Aorta (tissue), 5 donors: Measurements from ENCODE around the gene ZMIZ1. TPM values are rescaled to one million over a fixed set of nuclear protein-coding genes. Genes with fewer than 3 reads are reported as not detected.

Experiments
- ATAC-seq: fragments of 200-7000 bp; cut with Tn5 transposase; one replicate; pipeline ENCODE4 v1.9.1; 2022; ENCODE audit warnings: moderate library complexity; ENCODE audit not compliant: low FRiP score
- DNase-seq, 2 donors: peaks; one replicate each; pipeline ENCODE4 v3.0.0-alpha.2; 2020
- H3K27ac ChIP-seq, 2 donors: one replicate each; pipeline ENCODE4 v1.5.1; 2013; ENCODE audit warnings: low read length in 2 of 2, mild to moderate bottlenecking in 2 of 2, moderate library complexity in 2 of 2, control low read depth in 1 of 2, inconsistent platforms in 1 of 2, low read depth in 1 of 2
- H3K27me3 ChIP-seq, 2 donors: one replicate each; pipeline ENCODE4 v1.6.1; 2013; ENCODE audit warnings: control low read depth in 1 of 2, low read length in 1 of 2, mild to moderate bottlenecking in 1 of 2, moderate library complexity in 1 of 2; ENCODE audit not compliant: insufficient read depth in 2 of 2, control insufficient read depth in 1 of 2
- H3K36me3 ChIP-seq, 2 donors: one replicate each; pipeline ENCODE4 v1.6.1; 2013; ENCODE audit warnings: control low read depth in 1 of 2, low read length in 1 of 2, mild to moderate bottlenecking in 1 of 2; ENCODE audit not compliant: insufficient read depth in 2 of 2, control insufficient read depth in 1 of 2
- H3K4me1 ChIP-seq, 2 donors: one replicate each; pipeline ENCODE4 v1.6.1; 2013; ENCODE audit warnings: low read length in 2 of 2, control low read depth in 1 of 2, mild to moderate bottlenecking in 1 of 2, moderate library complexity in 1 of 2; ENCODE audit not compliant: insufficient read depth in 2 of 2, control insufficient read depth in 1 of 2
- H3K4me3 ChIP-seq, 2 donors: one replicate each; pipeline ENCODE4 v1.5.1; 2013; ENCODE audit warnings: low read length in 2 of 2, control low read depth in 1 of 2, mild to moderate bottlenecking in 1 of 2
- H3K9me3 ChIP-seq: one replicate; pipeline ENCODE4 v1.6.1; 2013; ENCODE audit warnings: mild to moderate bottlenecking, low read length; ENCODE audit not compliant: control insufficient read depth
- WGBS, 2 donors: extraction: QIAGEN DNeasy Blood & Tissue Kit; methylation state at CpG; one replicate each; pipeline ENCODE4 v1.1.7; 2013; 5-methylcytosine and 5-hydroxymethylcytosine counted together
- intact Hi-C, 2 donors: fragments of 100-400 bp; cut with DNase I; formaldehyde crosslinking; loops; one replicate each; pipeline versions ENCODE4 v1.14.2 to v1.15.0; 2022
- polyA plus RNA-seq, 2 donors: library from polyadenylated mRNA; stranded (reverse); fragments of 200-250 nt; gene quantifications; one replicate each; pipeline ENCODE4 v1.2.3, GENCODE V29; 2013
- total RNA-seq, 2 donors: library from RNA; stranded (reverse); fragmentation: NEBNext Ultra II Directional; extraction: Animal tissue kit (Norgen Biotek cat#: 25700); gene quantifications; one replicate each; pipeline ENCODE4 v1.2.1, GENCODE V29; 2021
- donor health status: healthy with polysubstance abuse.
- donor health status: Bipolar disorder and iron deficiency.
- donor health status: DM: no; HTN: no; CAD: no.
- donor health status: DM: no; HTN: no; CAD: no.
- donor health status: DM: yes; HTN: yes; CAD: no.

ZMIZ1 gene
- total and polyA plus RNA-seq, 4 donors, result 7.8 to 84.1 (median 28.2) TPM

GRCh38 chr10:79231908-79232307 is 163.1 kb downstream of the ZMIZ1 start:
- Histone ChIP-seq H3K27me3 (no peaks in the 10 kb centered on the region), H3K9me3 (no peaks in the 10 kb centered on the region), H3K4me3 (no peak overlapping the region), H3K36me3 (no peaks in the 10 kb centered on the region), H3K27ac (no peak overlapping the region), H3K4me1 (no peaks in the 10 kb centered on the region)
- DNase-seq (no peak), ATAC-seq (no peak)
- intact Hi-C loops, result no loop called here
- 83 to 90% methylated on average over 3 of the region's 3 CpGs for WGBS, 2 donors

GRCh38 chr10:79232864-79233263 is 164.1 kb downstream of the ZMIZ1 start:
- ATAC-seq, result no peak
- H3K4me1 ChIP-seq, result no peaks in the 10 kb centered on the region
- no peaks in the 10 kb centered on the region for H3K27me3 ChIP-seq
- no peaks in the 10 kb centered on the region for H3K36me3 ChIP-seq
- H3K27ac ChIP-seq, result no peak overlapping the region
- intact Hi-C loops, result no loop called here
- no peaks in the 10 kb centered on the region for H3K9me3 ChIP-seq
- WGBS, 2 donors, result 93 to 94% methylated on average over 3 of the region's 3 CpGs
- DNase-seq, result no peak
- no peak overlapping the region for H3K4me3 ChIP-seq

GRCh38 chr10:79234391-79235315 is 165.9 kb downstream of the ZMIZ1 start:
- H3K9me3 ChIP-seq, result no peaks in the 10 kb centered on the region
- no peak overlapping the region for H3K27ac ChIP-seq
- 95 to 96% methylated on average over 8 of the region's 8 CpGs for WGBS, 2 donors
- DNase-seq, result no peak
- no peaks in the 10 kb centered on the region for H3K36me3 ChIP-seq
- no peaks in the 10 kb centered on the region for H3K4me1 ChIP-seq
- H3K4me3 ChIP-seq, result no peak overlapping the region
- no peaks in the 10 kb centered on the region for H3K27me3 ChIP-seq
- ATAC-seq, result no peak
- intact Hi-C loops, result no loop called here

- DNase-seq, result no peak
- 77 to 90% methylated on average over 10 of the region's 10 CpGs for WGBS, 2 donors
- no peaks in the 10 kb centered on the region for H3K27me3 ChIP-seq
- intact Hi-C loops, result no loop called here
- no peak overlapping the region for H3K27ac ChIP-seq
- no peaks in the 10 kb centered on the region for H3K4me1 ChIP-seq
- H3K4me3 ChIP-seq, result no peak overlapping the region
- H3K9me3 ChIP-seq, result no peaks in the 10 kb centered on the region
- ATAC-seq, result no peak
- H3K36me3 ChIP-seq, result no peaks in the 10 kb centered on the region
Measured at GRCh38 chr10:79235765-79236432, 167.1 kb downstream of the ZMIZ1 start.

- intact Hi-C loops, result no loop called here
- ATAC-seq (no peak), DNase-seq (no peak)
- no peak overlapping the region for H3K27ac ChIP-seq
- no peak overlapping the region for H3K4me3 ChIP-seq
- WGBS, 2 donors, result 89 to 94% methylated on average over 9 of the region's 9 CpGs
- H3K4me1 ChIP-seq, result no peaks in the 10 kb centered on the region
- no peaks in the 10 kb centered on the region for H3K36me3 ChIP-seq
- H3K9me3 ChIP-seq, result no peaks in the 10 kb centered on the region
- H3K27me3 ChIP-seq, result no peaks in the 10 kb centered on the region
Measured at GRCh38 chr10:79236433-79236765, 167.6 kb downstream of the ZMIZ1 start.

GRCh38 chr10:79237454-79238157 is 168.8 kb downstream of the ZMIZ1 start:
- H3K27ac ChIP-seq, result no peak overlapping the region
- ATAC-seq (no peak), DNase-seq (no peak)
- no peaks in the 10 kb centered on the region for H3K27me3 ChIP-seq
- H3K4me3 ChIP-seq, result no peak overlapping the region
- intact Hi-C loops, result no loop called here
- H3K9me3 ChIP-seq, result no peaks in the 10 kb centered on the region
- WGBS, 2 donors, result 80 to 88% methylated on average over 12 of the region's 12 CpGs
- no peaks in the 10 kb centered on the region for H3K4me1 ChIP-seq
- H3K36me3 ChIP-seq, result no peaks in the 10 kb centered on the region

GRCh38 chr10:79238158-79238520 is 169.4 kb downstream of the ZMIZ1 start:
- no peaks in the 10 kb centered on the region for H3K36me3 ChIP-seq
- H3K4me1 ChIP-seq, result no peaks in the 10 kb centered on the region
- H3K9me3 ChIP-seq, result no peaks in the 10 kb centered on the region
- ATAC-seq (no peak), DNase-seq (no peak)
- H3K27ac ChIP-seq, result no peak overlapping the region
- no peaks in the 10 kb centered on the region for H3K27me3 ChIP-seq
- WGBS, 2 donors, result 59 to 64% methylated on average over 6 of the region's 6 CpGs
- intact Hi-C loops, result no loop called here
- H3K4me3 ChIP-seq, result no peak overlapping the region

GRCh38 chr10:79238606-79239005 is 169.8 kb downstream of the ZMIZ1 start:
- no peak for DNase-seq
- no peak for ATAC-seq
- WGBS, 2 donors, result 79 to 81% methylated on average over 2 of the region's 2 CpGs
- no peak overlapping the region for H3K27ac ChIP-seq
- H3K27me3 ChIP-seq, result no peaks in the 10 kb centered on the region
- H3K4me1 ChIP-seq, result no peaks in the 10 kb centered on the region
- no peak overlapping the region for H3K4me3 ChIP-seq
- no peaks in the 10 kb centered on the region for H3K36me3 ChIP-seq
- intact Hi-C loops, result no loop called here
- no peaks in the 10 kb centered on the region for H3K9me3 ChIP-seq
